ENCODE data around the gene ELMO1.

Gene ELMO1

DNA sequence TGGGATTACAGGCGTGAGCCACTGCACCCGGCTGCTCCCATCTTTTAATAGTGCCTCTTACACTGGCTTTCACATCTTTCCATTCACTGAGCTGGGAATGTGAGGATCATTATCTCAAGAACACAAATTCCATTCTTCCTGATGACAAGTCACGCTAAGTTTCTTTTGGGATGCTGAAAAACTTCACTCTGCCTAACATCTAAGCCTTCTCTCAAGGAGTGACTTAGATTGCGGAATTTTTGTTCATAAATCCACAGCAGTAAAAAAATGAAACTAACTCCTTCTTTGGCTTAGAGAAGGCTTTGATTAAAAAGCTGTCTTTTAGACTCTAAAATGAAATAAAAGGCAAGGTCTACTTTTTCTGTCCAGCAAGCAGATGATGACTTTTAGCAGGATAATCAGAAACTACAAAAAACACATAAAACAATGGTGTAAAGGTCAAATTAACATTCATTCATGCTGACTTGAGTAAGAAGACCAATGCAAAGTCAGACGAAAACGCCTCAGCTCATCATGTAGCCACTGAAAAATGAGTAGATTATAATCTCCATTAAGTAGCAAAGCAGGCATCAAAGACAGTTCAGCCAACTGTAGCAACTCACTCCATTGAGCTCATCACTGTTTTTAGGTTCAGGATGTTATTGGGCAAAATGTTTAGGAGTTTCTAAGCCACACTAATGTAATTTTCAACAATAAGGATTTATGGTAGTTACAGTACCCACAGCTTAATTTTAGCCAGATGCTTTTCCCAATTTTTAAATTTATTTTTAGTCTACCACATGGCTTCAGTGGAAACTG, 178.8 kb downstream of the ELMO1 start:
- ATAC-seq, result no peak
- Mint-ChIP-seq H3K9me3 (no peaks in the 10 kb centered on the region), H3K4me1 (peaks cover 18% of the 10 kb centered on the region), H3K27me3 (no peaks in the 10 kb centered on the region), H3K27ac (no peak overlapping the region), H3K36me3 (peaks cover 11% of the 10 kb centered on the region), H3K4me3 (no peak overlapping the region)

GRCh38 chr7:37267251-37267650, 181.4 kb downstream of the ELMO1 start:
- Mint-ChIP-seq H3K27ac (no peak overlapping the region), H3K4me1 (peaks cover 21% of the 10 kb centered on the region), H3K36me3 (peaks cover 17% of the 10 kb centered on the region), H3K4me3 (no peak overlapping the region), H3K27me3 (no peaks in the 10 kb centered on the region), H3K9me3 (no peaks in the 10 kb centered on the region)
- ATAC-seq, result no peak

DNA sequence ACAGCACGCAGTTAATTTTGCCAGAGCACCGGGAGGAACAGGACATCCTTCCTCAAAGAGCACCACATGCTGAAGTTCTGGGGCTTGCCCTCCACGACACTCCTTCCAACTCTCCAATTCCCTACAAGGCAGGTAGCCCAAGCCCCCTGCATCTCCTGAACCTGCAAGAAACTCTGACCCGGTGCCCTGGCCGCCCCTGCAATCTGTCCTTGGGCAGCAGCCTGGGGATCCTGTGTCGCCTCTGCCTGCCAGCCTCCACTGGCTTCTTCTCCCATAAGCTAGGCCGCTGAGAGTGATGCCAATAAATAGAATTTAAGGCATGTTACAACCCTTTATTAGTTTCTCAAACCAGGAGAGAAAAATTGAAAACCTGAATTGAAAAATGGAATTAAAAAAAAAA, 182.8 kb downstream of the ELMO1 start:
- Mint-ChIP-seq H3K4me3 (no peak overlapping the region), H3K36me3 (peaks cover 10% of the 10 kb centered on the region), H3K27ac (peak overlapping the region; percentile 20), H3K27me3 (no peaks in the 10 kb centered on the region), H3K9me3 (no peaks in the 10 kb centered on the region), H3K4me1 (peaks cover 21% of the 10 kb centered on the region)
- no peak for ATAC-seq

GRCh38 chr7:37265006-37265405, 183.7 kb downstream of the ELMO1 start:
- H3K4me1 Mint-ChIP-seq, result peaks cover 26% of the 10 kb centered on the region
- no peaks in the 10 kb centered on the region for H3K9me3 Mint-ChIP-seq
- H3K27me3 Mint-ChIP-seq, result no peaks in the 10 kb centered on the region
- no peak for ATAC-seq
- peak overlapping the region; percentile 20 for H3K27ac Mint-ChIP-seq
- peaks cover 6% of the 10 kb centered on the region for H3K36me3 Mint-ChIP-seq
- no peak overlapping the region for H3K4me3 Mint-ChIP-seq

- Mint-ChIP-seq H3K4me1 (peaks cover 36% of the 10 kb centered on the region), H3K9me3 (no peaks in the 10 kb centered on the region), H3K4me3 (no peak overlapping the region), H3K27ac (no peak overlapping the region), H3K27me3 (no peaks in the 10 kb centered on the region), H3K36me3 (peaks cover 18% of the 10 kb centered on the region)
- no peak for ATAC-seq
Observed at GRCh38 chr7:37262181-37262580, 186.5 kb downstream of the ELMO1 start.

GRCh38 chr7:37259319-37259821, 189.3 kb downstream of the ELMO1 start:
- ATAC-seq, result peak; percentile 50
- Mint-ChIP-seq H3K9me3 (no peaks in the 10 kb centered on the region), H3K36me3 (peaks cover 36% of the 10 kb centered on the region), H3K27me3 (no peaks in the 10 kb centered on the region), H3K4me1 (peaks cover 22% of the 10 kb centered on the region), H3K4me3 (no peak overlapping the region), H3K27ac (peak overlapping the region; percentile 61)

- ATAC-seq, result no peak
- Mint-ChIP-seq H3K4me3 (no peak overlapping the region), H3K9me3 (no peaks in the 10 kb centered on the region), H3K4me1 (peaks cover 36% of the 10 kb centered on the region), H3K27me3 (no peaks in the 10 kb centered on the region), H3K27ac (no peak overlapping the region), H3K36me3 (peaks cover 55% of the 10 kb centered on the region)
Observed at GRCh38 chr7:37256631-37257030, 192.0 kb downstream of the ELMO1 start.

DNA sequence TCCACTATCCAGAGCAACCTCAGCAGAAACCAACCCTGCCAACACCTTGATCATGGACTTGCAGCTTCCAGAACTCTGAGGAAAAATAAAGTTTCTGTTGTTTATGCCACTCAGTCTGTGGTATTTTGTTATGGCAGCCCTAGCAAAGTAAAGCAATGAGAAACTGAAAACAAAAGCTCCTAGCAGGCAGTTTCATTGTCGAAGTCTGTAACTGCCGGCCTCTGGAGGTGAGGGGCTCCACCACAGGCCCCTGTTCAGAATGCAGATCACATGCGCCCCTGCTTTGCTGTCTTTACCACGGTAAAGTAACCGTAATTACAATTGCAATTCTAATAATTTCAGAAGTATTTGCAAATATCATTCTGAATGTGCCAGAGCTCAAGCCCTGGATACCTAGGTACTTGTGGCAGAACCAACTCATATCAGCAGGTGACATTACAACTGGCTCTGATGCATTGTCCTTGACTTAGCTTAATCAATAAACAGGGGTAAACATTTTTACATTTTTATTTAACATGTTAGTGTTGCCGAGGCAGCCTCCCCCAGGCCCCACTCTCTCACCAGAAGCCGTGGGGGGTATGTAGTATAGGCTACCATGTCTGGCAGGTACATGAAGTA, 193.2 kb downstream of the ELMO1 start:
- no peak for ATAC-seq
- Mint-ChIP-seq H3K36me3 (peaks cover 55% of the 10 kb centered on the region), H3K4me1 (peaks cover 39% of the 10 kb centered on the region)

GRCh38 chr7:37251222-37251621, 197.4 kb downstream of the ELMO1 start:
- no peaks in the 10 kb centered on the region for H3K27me3 Mint-ChIP-seq
- H3K27ac Mint-ChIP-seq, result no peak overlapping the region
- H3K36me3 Mint-ChIP-seq, result peaks cover 53% of the 10 kb centered on the region
- no peak overlapping the region for H3K4me3 Mint-ChIP-seq
- H3K4me1 Mint-ChIP-seq, result peaks cover 34% of the 10 kb centered on the region
- ATAC-seq, result no peak
- no peaks in the 10 kb centered on the region for H3K9me3 Mint-ChIP-seq

More for the DNA sequence above, 193.2 kb downstream of the ELMO1 start:
- Mint-ChIP-seq H3K27ac (no peak overlapping the region), H3K9me3 (no peaks in the 10 kb centered on the region), H3K4me3 (no peak overlapping the region), H3K27me3 (no peaks in the 10 kb centered on the region)

DNA sequence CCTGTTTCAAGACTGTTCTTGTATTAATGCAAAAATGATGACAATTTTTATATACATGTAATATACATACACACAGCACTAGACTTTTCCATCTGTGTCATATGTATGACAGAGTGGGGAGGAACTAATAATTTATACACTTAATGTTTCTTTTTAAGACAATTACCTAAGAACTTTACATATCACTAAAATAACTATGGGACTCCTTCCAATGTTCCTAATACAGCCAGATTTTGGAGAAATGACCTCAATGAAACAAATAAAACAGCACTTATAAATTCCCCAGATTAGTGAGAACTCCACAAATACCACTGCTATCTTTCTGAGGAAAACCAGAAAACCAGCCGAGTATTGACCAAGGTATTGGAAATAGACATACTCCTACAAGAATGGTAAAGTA, 199.4 kb downstream of the ELMO1 start:
- Mint-ChIP-seq H3K36me3 (peaks cover 43% of the 10 kb centered on the region), H3K4me1 (peaks cover 29% of the 10 kb centered on the region), H3K27me3 (no peaks in the 10 kb centered on the region), H3K27ac (no peak overlapping the region), H3K9me3 (no peaks in the 10 kb centered on the region), H3K4me3 (no peak overlapping the region)
- no peak for ATAC-seq

DNA sequence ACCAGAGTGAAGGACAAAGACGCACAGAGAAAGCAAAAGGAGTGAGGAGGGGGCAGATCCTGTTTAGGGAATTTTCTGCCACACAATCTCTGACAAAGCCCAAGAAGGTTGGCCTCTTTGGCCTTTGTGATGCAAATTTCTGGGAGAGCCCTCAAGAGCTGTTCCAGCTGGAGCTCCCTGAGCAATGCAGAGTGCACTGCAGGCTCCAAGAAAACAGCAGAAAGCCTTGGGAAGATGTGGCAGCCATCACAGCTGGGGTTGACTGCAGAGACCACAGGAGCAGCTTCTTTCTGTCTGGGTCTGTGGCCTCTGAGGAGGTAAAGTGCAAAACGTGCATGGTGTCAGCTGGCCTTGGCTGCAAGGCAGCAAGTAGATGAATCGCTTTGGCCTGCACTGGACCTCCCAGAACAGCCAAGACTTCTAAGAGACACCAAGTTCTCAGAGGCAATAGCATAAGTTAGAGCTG, 200.2 kb downstream of the ELMO1 start:
- ATAC-seq, result no peak
- Mint-ChIP-seq H3K9me3 (no peaks in the 10 kb centered on the region), H3K27me3 (no peaks in the 10 kb centered on the region), H3K4me1 (peaks cover 29% of the 10 kb centered on the region), H3K27ac (peak overlapping the region; percentile 61), H3K36me3 (peaks cover 36% of the 10 kb centered on the region), H3K4me3 (no peak overlapping the region)

DNA sequence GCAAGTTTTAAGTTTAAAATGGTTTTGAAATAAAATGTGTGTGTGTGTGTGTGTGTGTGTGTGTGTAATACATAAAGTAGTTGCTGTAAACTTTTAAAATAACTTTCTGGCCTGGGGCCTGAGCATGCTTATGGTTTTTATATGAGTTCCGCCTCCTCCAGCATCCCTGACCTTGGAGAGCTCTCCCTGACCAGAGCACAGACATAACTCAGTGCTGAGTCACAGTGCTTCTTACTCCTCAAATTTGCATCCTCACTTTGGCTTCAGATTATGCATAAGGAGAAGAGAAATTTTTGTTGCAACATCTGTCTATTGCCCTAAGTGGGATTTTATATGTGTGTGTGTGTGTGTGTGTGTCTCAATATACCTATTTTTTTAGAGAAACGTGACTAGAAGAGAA, 200.8 kb downstream of the ELMO1 start:
- Mint-ChIP-seq H3K36me3 (peaks cover 31% of the 10 kb centered on the region), H3K27me3 (no peaks in the 10 kb centered on the region), H3K9me3 (no peaks in the 10 kb centered on the region), H3K4me3 (no peak overlapping the region), H3K27ac (peak overlapping the region; percentile 61), H3K4me1 (peaks cover 27% of the 10 kb centered on the region)
- no peak for ATAC-seq

DNA sequence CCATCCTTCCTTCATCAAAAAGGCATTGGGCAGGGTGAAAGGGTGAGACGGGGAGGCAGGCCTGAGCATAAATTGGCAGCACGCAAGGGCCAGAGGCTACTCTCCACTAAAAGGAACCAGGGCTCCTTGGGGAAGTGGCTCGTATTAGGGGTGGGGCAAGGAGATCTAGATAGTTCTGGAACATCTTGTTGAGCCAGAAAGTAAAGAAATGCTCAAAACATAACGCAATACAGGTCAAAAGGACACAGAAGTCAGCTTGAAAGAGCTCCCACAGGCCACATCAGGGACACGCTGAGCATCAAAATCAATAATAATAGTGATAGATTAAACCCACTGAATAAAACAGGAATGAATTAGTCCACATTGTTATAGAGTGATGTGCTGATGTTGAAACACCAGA, 203.1 kb downstream of the ELMO1 start:
- Mint-ChIP-seq H3K36me3 (peaks cover 37% of the 10 kb centered on the region), H3K27ac (no peak overlapping the region), H3K4me1 (peaks cover 10% of the 10 kb centered on the region), H3K9me3 (no peaks in the 10 kb centered on the region), H3K27me3 (no peaks in the 10 kb centered on the region), H3K4me3 (no peak overlapping the region)
- no peak for ATAC-seq

DNA sequence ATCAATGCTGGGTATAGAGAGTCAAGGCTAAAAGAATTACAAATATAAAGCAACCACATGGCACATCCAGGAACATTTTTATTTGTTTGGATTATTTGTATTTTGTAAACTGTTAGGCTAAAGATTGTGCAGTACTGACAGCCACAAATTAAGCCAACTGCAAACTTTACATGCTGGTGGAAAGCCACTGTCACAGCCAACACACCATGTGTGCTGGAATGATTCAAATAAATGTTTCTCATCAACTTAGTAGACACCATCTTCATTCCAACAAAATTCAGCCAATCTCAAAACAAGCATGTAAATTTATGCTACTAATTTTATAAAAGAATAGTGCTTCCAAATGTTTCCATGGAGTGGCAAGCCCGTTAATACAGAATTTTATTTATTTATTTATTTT, 211.8 kb downstream of the ELMO1 start:
- H3K36me3 Mint-ChIP-seq, result peaks cover 18% of the 10 kb centered on the region
- no peak overlapping the region for H3K27ac Mint-ChIP-seq
- ATAC-seq, result no peak
- H3K9me3 Mint-ChIP-seq, result no peaks in the 10 kb centered on the region
- no peaks in the 10 kb centered on the region for H3K27me3 Mint-ChIP-seq
- H3K4me1 Mint-ChIP-seq, result peaks cover 6% of the 10 kb centered on the region
- no peak overlapping the region for H3K4me3 Mint-ChIP-seq

GRCh38 chr7:37235813-37236212, 212.9 kb downstream of the ELMO1 start:
- peaks cover 15% of the 10 kb centered on the region for H3K36me3 Mint-ChIP-seq
- no peak overlapping the region for H3K4me3 Mint-ChIP-seq
- H3K27ac Mint-ChIP-seq, result peak overlapping the region; percentile 44
- no peaks in the 10 kb centered on the region for H3K27me3 Mint-ChIP-seq
- H3K9me3 Mint-ChIP-seq, result no peaks in the 10 kb centered on the region
- H3K4me1 Mint-ChIP-seq, result peaks cover 6% of the 10 kb centered on the region
- no peak for ATAC-seq

DNA sequence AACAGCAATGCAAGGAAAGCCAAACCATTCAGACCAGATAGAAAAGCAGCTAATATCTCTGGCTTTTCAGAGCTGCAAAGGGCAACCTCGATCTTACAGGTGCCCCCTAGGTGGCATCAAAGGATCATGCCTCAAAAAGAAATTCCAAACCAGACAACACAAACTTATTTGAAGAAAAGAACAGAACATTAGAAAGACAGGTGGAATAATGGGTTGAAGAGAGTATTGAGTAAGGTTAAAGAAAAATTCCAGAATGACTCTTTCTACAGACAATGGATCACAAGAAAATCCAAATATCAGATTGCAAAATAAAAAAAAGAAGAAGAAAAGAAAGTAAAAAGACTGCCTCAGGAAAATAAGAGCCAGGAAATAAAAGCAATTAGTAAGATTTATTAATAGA, 213.7 kb downstream of the ELMO1 start:
- H3K27me3 Mint-ChIP-seq, result no peaks in the 10 kb centered on the region
- no peak overlapping the region for H3K27ac Mint-ChIP-seq
- no peak overlapping the region for H3K4me3 Mint-ChIP-seq
- H3K36me3 Mint-ChIP-seq, result peaks cover 15% of the 10 kb centered on the region
- H3K4me1 Mint-ChIP-seq, result peaks cover 6% of the 10 kb centered on the region
- H3K9me3 Mint-ChIP-seq, result no peaks in the 10 kb centered on the region
- no peak for ATAC-seq

Data from stimulated activated memory B cell treated with anti-CD40 and anti-IgM and Interleukin-4, amounts not matched to agents 10 μg/mL and 1 μg/mL and 100 μg/mL, for 72 hours (primary cell).